Measurements from ENCODE around the gene CXCL5.

Gene CXCL5

GRCh38 chr4:73998040-73999011, at the start of gene CXCL5:
Gene CXCL5, minus strand, starts transcription at chr4:73998677. Its CDS starts 96 bp downstream, at chr4:73998581.
- no peak for DNase-seq (ENCODE audit: low read depth in 3 of 3)

GRCh38 chr4:74047152-74047551, 48.7 kb upstream of the CXCL5 start:
- no peak for DNase-seq (ENCODE audit: low read depth in 3 of 3)

GRCh38 chr4:74045772-74046171, 47.3 kb upstream of the CXCL5 start:
- DNase-seq (ENCODE audit: low read depth in 3 of 3): no peak

DNA sequence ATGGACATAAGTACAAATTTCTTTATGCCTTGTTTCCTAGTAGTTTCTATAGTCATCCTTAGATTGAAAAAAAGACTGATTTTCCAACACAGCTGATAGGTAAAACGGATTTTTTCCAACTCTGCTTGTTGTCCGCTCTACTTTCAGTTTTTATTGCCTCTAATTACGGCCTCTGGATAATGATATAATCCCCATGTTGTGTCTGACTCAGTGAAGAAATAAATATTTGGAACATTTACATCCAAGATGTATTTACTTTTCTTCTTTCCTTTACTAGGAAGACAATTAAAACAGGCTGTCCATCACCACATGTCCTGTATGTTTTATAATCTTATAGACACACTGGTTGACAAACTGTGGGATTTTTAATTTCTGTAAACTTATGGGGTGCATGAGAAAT, 46.8 kb upstream of the CXCL5 start:
- no peak for DNase-seq (ENCODE audit: low read depth in 3 of 3)

DNA sequence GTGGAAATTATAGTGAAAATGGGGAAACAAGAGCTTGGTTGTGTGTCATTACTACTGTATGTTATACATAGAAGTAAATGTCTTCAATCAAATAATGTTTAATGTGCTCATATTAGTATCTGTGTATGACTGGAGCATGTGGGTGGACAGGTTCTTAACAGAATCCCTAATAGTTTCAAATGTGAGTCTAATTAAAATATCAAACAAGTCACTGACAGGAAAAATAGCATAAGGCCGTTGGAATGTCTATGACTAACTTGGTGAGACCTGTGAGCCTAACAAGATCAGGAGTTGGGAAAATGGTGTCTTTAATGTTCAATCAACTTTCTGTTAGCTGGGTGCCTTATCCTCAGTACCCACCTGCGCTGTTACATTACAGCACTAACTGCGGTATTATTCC, 46.2 kb upstream of the CXCL5 start:
- no peak for DNase-seq (ENCODE audit: low read depth in 3 of 3)

DNA sequence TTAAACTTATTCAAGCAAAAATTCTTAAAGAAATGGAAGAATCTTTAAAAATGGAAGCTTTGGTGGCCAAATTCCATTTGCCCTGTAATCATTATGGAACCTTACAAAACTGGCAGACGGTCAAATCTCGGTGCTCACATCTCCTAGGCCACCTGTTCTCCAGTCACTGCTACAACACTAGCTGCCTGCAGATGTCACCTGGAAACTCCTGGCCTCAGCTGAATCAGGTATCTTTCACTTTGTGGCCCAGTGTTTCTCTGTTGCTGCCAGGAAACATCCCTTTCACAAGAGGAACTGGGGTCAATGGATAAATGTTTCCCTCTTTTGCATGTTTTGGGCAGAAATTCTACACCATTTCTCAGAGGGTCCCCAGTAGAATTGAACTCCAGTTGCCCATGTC, 44.2 kb upstream of the CXCL5 start:
- DNase-seq (ENCODE audit: low read depth in 3 of 3): no peak

DNA sequence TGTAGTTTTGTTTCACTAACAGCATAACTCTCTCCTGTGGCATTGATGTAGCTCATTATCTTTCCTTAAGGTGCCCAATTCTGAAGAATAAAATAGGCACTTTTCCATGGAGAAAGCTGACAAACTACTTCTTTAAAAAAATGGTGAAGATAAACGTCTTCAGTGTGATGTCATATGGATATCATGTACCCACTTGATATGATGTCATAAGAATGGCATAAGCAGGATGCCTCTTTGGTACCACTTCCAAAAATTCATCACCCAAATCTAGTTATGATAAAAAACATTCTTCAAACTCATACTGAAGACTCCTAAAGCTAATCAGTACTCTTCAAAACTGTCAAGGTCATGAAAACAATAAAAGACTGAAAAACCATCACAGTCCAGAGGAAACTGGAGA, 42.9 kb upstream of the CXCL5 start:
- no peak for DNase-seq (ENCODE audit: low read depth in 3 of 3)

GRCh38 chr4:74039315-74039763, 40.9 kb upstream of the CXCL5 start:
- DNase-seq (ENCODE audit: low read depth in 3 of 3): no peak

DNA sequence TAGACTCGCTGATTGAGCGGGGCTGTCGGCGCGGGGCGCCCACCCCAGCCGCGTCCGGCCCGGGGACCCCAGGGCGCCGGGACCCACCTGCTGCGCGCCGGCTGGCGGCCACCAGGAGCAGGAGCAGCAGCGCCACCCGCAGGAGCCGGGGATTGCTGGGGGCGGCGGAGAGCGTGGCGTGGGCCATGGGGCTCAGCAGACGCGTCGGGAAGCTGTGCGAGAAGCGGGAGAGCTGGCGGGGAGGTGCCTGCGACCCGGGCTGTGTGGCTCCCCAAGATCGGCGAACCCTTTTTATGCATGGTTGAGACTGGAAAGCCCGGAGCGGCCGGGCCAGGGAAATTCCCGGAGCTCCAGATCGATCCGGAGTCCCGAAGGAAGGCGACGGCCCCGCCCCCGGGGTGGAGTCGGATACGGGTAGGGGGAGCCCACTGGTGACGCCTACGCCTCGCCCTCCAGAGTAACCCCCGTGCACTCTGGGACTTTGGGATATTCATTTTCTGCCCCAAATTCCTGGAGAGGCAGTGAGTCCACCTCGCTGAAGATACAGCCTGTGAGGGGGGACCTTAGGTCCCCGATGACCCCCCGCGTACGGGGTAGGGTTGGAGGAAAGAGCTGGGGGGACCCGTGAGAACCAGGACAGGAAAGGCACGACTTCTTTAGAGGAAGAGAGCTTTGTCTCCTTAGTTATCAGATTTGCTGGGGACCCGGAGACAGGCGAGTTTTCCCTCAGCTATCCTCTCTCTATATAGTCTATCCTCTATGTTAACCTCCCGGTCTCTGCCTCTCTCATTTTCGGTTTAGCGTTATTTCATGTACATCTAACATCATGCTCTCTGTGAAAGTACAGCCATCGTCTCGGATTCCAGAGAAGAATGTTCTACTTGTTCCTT, 40.2 kb upstream of the CXCL5 start, which contains the start of gene CXCL3:
CXCL3 (minus strand) TSS at position 265 of the 890 bp plus-strand sequence; CDS start at position 187, 78 bp downstream.
- DNase-seq (ENCODE audit: low read depth in 3 of 3): no peak

DNA sequence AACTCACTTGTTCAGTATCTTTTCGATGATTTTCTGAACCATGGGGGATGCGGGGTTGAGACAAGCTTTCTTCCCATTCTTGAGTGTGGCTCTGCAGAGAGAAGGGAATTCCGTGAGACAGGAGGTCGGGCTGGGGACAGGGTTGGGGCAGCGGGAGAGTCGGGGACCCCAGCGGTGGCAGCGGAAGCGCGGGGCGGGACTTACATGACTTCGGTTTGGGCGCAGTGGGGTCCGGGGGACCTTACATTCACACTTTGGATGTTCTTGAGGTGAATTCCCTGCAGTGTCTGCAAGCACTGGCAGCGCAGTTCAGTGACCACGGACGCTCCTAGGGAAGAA, 39.6 kb upstream of the CXCL5 start:
- no peak for DNase-seq (ENCODE audit: low read depth in 3 of 3)

DNA sequence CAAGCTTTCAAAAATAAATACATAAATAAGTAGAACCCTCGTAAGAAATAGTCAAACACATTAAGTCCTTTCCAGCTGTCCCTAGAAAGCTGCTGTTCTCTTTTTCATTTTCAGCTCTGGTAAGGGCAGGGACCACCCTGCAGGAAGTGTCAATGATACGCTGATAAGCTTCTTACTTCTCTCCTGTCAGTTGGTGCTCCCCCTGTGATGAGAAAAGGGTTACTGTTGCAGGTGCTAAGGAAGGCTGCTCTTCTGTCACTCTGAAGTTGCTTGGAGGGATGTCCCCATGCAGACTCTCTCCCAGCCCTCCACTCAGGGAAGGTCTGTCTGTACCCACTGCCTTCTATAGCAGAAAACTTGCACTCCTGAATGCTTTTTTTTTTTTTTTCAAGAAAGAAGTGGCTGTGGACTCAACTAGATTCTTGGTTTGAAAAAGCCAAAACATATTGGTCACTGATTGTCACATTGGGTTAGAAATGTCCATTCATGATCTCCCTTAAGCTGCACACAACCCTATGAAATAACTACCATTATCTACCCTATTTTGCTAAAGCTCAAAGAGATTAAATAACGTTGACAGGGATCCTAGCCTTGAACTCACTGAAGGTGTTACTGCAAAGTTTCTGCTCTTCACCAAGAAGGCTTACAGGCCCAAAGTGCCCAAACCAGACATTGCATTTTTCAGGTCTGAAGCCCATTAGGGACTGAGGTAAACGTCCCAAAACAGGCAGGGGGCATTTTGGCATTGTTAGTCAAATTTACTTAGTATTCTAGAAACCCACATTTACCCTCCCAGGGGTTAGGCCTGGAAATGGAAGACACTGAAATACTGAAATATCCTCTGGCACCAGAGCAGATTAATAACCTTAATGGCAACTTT, 38.8 kb upstream of the CXCL5 start:
- DNase-seq (ENCODE audit: low read depth in 3 of 3): no peak

DNA sequence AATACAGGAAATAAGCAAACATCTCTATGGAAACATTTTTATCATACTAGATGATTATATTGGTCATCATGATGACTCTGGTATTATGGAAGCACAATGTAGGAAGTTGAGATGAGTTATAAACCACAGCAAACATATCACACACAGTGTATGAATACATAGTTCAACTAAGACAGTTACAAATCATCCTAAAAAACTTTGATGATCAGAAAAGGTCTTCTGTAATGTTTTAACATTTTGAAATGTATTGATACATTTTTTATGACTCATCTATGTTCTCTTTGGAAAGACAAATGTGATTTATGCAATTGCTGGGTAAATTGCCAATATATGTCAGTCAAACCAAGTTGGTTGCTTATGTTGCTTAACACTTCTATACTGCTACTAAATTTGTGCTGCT, 35.3 kb upstream of the CXCL5 start:
- no peak for DNase-seq (ENCODE audit: low read depth in 3 of 3)

DNA sequence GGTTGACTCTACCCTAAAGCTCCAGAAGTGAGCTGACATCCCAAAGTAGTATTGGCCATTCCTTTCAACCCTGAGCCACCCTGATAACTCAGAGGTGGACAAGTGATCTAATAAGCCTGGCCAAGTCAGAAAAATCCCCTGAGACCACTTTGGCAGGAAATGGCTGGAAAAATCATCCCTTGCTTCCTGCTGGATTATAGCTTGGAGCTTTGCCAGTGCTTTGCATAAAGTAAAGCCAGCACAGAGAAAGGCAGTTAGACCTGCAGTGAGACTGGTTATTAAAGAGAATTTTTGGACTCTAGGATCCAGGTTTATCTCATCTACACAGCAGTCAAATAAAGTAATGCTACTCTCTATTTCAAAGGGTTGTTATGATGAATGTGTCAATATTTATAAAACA, 33.6 kb upstream of the CXCL5 start:
- no peak for DNase-seq (ENCODE audit: low read depth in 3 of 3)

DNA sequence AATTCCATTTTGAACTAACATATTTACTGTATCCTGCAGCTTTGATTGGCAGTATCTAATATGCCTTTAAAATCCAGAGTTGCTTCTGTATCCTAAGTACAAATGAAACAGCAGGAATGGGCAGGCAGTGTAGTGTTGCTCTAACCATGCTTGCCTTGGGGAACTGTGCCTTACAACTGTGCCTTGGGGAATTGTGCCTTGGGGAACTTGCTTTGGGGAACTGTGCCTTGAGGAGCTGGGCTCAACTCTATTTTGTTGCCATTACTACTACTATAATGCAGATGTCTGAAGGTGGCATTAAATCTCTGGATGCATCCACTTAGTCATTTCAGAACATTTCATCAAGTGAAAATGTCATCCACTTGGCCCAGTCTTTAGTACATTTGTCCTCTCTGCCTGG, 33.1 kb upstream of the CXCL5 start:
- no peak for DNase-seq (ENCODE audit: low read depth in 3 of 3)

GRCh38 chr4:74030285-74030684, 31.8 kb upstream of the CXCL5 start:
- DNase-seq (ENCODE audit: low read depth in 3 of 3): no peak

DNA sequence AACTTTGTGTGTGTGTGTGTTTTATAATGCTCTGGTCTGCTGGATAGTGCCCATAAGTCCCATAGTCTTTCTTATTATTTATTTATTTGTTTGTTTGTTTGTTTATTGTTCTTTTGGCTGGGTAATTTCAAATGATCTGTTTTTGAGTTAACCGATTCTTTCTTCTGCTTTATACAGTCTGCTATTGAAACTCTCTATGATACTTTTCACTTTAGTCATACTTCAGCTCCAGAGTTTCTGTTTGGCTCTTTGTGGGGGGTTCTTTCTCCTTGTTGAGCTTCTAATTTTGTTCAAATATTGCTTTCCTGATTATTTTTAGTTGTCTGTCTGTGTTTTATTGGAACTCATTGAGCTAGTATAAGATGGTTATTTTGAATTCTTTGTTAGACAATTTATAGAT, 30.0 kb upstream of the CXCL5 start:
- no peak for DNase-seq (ENCODE audit: low read depth in 3 of 3)

DNA sequence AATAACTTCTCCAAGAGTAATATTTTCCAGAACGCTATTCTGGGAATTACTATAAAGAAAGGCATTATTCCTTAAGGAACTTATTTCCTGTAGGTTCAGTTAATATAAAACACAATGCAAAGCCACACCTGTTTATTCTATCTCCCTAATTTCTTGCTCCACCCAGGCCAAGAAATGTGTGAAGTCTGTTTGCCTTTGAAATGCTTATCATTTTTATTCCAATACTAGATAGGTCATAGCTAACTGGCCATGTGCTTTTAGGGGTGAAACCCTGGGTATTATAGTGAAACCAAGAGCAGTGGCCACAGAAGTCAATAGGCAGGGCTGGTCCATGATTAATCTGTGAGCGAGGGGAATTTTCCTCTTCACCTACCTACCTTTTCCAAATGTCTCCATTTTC, 25.2 kb upstream of the CXCL5 start:
- no peak for DNase-seq (ENCODE audit: low read depth in 3 of 3)

- DNase-seq (ENCODE audit: low read depth in 3 of 3): no peak
Observed at GRCh38 chr4:74021601-74022000, 23.1 kb upstream of the CXCL5 start.

DNA sequence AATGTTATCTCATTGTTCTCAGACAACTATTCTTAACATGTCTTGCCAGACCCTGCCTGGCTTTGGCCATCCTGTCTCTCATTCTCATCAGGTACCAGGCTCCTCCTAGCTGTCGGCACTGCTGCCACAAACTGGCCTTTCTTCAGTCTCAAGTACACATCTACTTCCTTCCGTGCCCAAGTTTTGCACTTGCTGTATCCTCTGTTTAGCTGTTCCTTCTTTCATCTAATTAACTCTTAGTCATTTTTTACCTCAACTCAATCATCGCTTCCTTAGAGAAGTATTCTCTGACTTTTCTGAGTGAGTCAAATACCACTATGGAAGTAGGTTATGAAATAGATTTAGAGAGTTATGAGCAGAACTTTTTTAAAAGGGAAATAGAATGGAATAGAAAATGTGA, 20.3 kb upstream of the CXCL5 start:
- DNase-seq (ENCODE audit: low read depth in 3 of 3): no peak

DNA sequence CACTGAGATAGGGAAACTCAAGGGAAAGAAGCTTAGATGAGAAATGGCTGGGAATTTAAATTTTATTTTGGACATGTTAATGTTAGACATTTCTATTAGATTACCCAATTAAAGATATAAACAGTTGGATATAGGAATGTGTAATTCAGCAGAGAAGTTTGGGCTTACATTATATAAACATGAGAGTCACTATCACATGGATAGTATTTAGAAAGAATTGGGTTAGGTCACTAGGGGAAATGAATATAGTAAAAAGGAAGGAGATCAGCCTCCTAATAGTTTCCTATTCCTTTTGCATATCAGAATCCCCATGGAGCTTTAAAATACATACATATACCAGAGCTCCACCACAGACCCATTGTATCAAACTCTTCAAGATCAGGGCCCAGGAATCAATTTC, 19.6 kb upstream of the CXCL5 start:
- DNase-seq (ENCODE audit: low read depth in 3 of 3): no peak

- no peak for DNase-seq (ENCODE audit: low read depth in 3 of 3)
Observed at GRCh38 chr4:74016068-74016467, 17.6 kb upstream of the CXCL5 start.

All from stimulated activated CD4-positive, alpha-beta T cell treated with anti-CD3 and anti-CD28 coated beads, TNF-alpha, amount 100 ng/mL, for 4 hours (primary cell).